Thyroid gland (tissue), 4 donors: ENCODE data around the gene SORL1.

Experiments used
- CTCF ChIP-seq, 6 experiments: fragments of 200-600 bp in 3 of 6; fragments of 450-650 bp in 3 of 6; sonication (generic) in 3 of 6; IDR thresholded peaks; one replicate each; pipeline ENCODE4 v1.5.1; 2016 to 2019; ENCODE audit warnings: antibody characterized with exemption in 6 of 6, mild to moderate bottlenecking in 2 of 6, inconsistent platforms in 1 of 6, moderate library complexity in 1 of 6
- POLR2A ChIP-seq, 2 donors: fragments of 450-650 bp; IDR thresholded peaks; one replicate each; pipeline ENCODE4 v1.6.1; 2017; ENCODE audit warnings: antibody characterized with exemption in 2 of 2, mild to moderate bottlenecking in 2 of 2, moderate library complexity in 1 of 2

- TF ChIP-seq CTCF (IDR thresholded peaks at IDR 0.05), result no peak
- TF ChIP-seq POLR2A (IDR thresholded peaks at IDR 0.05), result no peak
Measured at GRCh38 chr11:121464352-121464946, 12.3 kb downstream of the SORL1 start.
